Measurements from ENCODE around the gene TAF6. TPM values are rescaled to one million over a fixed set of nuclear protein-coding genes. Genes with fewer than 3 reads are reported as not detected.

The TAF6 gene
- total RNA-seq, 1 experiment from 2014 or later = 87.1 TPM

DNA sequence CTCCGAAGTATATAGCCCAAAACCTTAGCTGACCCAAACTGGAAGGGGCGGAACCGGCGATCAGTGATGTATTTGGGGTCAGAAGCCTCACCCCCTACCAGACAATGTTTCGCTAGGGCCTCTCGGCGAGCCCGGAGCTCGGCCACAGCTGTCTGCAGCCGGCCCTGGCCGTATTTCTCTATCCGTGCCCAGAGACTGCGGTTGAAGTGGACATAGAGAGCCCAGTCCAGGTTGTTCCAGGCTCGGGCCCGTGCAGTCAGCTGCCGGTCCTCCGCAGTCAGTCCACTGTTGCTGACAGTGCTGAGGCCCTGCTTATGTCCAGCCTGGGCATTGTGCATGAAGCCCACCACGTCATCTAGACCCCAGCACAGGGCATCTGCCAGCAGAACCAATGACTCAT is 40.9 kb upstream of the TAF6 start:
- Histone ChIP-seq H4K5ac (ENCODE audit: insufficient read length, low read depth, low read length) (no peak overlapping the region), H4K91ac (ENCODE audit: insufficient read length, low read depth, low read length) (no peak overlapping the region), H2BK15ac (ENCODE audit: low read depth, low read length) (no peak overlapping the region), H3K4me1 (ENCODE audit: insufficient read depth, low read length) (no peaks in the 10 kb centered on the region; the same call in 1 of the 2 replicates), H2BK20ac (ENCODE audit: low read depth, low read length, poor library complexity, severe bottlenecking) (no peak overlapping the region), H3K79me1 (ENCODE audit: insufficient read depth, low read depth, low read length, poor library complexity, severe bottlenecking) (peaks cover 2% of the 10 kb centered on the region), H2BK120ac (ENCODE audit: low read depth, low read length, poor library complexity, severe bottlenecking) (no peak overlapping the region), H3K56ac (ENCODE audit: insufficient read length, low read depth, low read length) (no peak overlapping the region), H2AFZ (ENCODE audit: low read length) (no peak overlapping the region), H3K27me3 (ENCODE audit: insufficient read depth, low read length) (no peaks in the 10 kb centered on the region), H4K8ac (replicated peaks; ENCODE audit: insufficient read length, low read depth, low read length) (no peak overlapping the region), H3K4ac (ENCODE audit: low read depth, low read length) (no peak overlapping the region), H3K18ac (ENCODE audit: insufficient read length, low read depth, low read length) (no peak overlapping the region), H3K79me2 (ENCODE audit: insufficient read depth, low read length) (no peaks in the 10 kb centered on the region), H3K23ac (ENCODE audit: insufficient read length, low read depth, low read length) (no peak overlapping the region), H3K23me2 (ENCODE audit: insufficient read length, low read depth, low read length, poor library complexity, severe bottlenecking) (peaks cover 10% of the 10 kb centered on the region), H3K27ac (ENCODE audit: insufficient read length, low read depth, low read length) (no peak overlapping the region), H2AK5ac (ENCODE audit: insufficient read length, low read length) (no peak overlapping the region), H3K4me2 (ENCODE audit: insufficient read depth, insufficient read length, low read length) (no peak overlapping the region), H3K14ac (ENCODE audit: insufficient read depth, low read length) (no peak overlapping the region; the same call in 1 of the 2 replicates), H3K9me3 (ENCODE audit: control insufficient read depth, low read depth, low read length) (no peaks in the 10 kb centered on the region), H2BK5ac (ENCODE audit: insufficient read length, low read length) (no peak overlapping the region), H3T11ph (ENCODE audit: low read length) (no peak overlapping the region), H4K20me1 (ENCODE audit: control insufficient read depth, insufficient read depth, insufficient read length) (no peaks in the 10 kb centered on the region), H3K9ac (ENCODE audit: extremely low read depth, insufficient read length, low read length) (no peak overlapping the region), H2BK12ac (ENCODE audit: insufficient read length, low read depth, low read length) (no peak overlapping the region)
- DNase-seq = no peak
- Mint-ChIP-seq H3K27ac (no peak overlapping the region), H3K4me1 (peaks cover 16 to 24% of the 10 kb centered on the region in 2 experiments), H3K4me3 (0 out of 5 replicates have a peak overlapping the region, but pooled peaks of 1 of the 2 experiments have one; percentile 23), H3K36me3 (ENCODE audit: insufficient read depth in 1 of 3, low read depth in 3 of 3) (peaks cover 9 to 23% (median 23%) of the 10 kb centered on the region in 3 experiments; a peak in 6 of 7 replicates), H3K27me3 (ENCODE audit: low read depth) (no peaks in the 10 kb centered on the region; the same call in none of the 2 replicates), H3K9me3 (no peaks in the 10 kb centered on the region)
- TF ChIP-seq, protein P1, sequence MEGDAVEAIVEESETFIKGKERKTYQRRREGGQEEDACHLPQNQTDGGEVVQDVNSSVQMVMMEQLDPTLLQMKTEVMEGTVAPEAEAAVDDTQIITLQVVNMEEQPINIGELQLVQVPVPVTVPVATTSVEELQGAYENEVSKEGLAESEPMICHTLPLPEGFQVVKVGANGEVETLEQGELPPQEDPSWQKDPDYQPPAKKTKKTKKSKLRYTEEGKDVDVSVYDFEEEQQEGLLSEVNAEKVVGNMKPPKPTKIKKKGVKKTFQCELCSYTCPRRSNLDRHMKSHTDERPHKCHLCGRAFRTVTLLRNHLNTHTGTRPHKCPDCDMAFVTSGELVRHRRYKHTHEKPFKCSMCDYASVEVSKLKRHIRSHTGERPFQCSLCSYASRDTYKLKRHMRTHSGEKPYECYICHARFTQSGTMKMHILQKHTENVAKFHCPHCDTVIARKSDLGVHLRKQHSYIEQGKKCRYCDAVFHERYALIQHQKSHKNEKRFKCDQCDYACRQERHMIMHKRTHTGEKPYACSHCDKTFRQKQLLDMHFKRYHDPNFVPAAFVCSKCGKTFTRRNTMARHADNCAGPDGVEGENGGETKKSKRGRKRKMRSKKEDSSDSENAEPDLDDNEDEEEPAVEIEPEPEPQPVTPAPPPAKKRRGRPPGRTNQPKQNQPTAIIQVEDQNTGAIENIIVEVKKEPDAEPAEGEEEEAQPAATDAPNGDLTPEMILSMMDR (conservative IDR thresholded peaks at IDR 0.05) = no peak
- no CpG with 5 or more reads among the region's 18 CpGs for WGBS (ENCODE audit: extremely low coverage, insufficient read length, low lambda C conversion rate)
